Measurements from ENCODE around the gene CNIH4.

DNA sequence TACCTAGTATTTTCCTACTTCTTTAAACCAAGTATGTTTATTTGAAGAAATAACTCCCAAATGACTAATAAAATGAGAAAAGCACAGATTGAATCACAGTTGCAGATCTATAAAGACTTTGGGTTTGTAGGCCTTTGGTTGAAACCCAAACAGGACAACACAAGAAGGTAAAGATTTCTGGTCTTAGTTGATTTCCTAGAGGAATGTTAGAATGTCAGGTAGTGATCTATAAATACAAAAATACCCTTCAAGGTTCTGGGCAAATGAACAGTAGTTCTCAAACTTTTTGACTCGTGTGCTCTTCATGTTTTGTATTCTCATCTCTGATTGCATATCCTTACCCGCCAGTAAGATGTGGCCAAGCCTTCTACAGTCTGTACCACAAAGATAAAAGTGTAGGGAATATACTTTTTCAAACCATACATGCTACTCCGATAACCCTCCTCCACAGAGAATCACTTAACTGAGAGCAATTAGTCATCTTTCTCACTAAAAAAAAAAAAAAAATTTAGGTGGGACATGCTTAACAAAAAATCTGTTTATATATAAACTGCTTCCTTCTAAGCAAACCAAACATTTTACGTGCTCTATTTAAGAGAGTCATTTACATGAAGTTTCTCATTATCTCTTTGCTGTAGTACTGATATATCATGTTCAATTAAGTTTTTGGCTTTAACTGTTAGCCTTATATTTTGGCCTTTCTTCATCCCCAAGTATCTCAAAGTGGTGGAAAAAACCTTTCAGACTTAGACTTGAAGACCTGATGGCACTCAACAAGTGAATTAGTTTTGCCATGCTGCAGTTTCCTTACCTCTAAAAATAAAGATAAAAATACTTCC is 36.0 kb downstream of the CNIH4 start:
- TF ChIP-seq EZH2 (IDR thresholded peaks at IDR 0.05) (no peak), POLR2A (IDR thresholded peaks at IDR 0.05; ENCODE audit: borderline replicate concordance, extremely low read depth, insufficient read depth, insufficient read length) (no peak), CTCF (IDR thresholded peaks at IDR 0.05 in 2 of 3, conservative IDR thresholded peaks at IDR 0.05 in 1 of 3; ENCODE audit: borderline replicate concordance in 1 of 3, insufficient read depth in 1 of 3, low read depth in 2 of 3, low read length in 2 of 3) (no peak), CEBPB (IDR thresholded peaks at IDR 0.05; ENCODE audit: low read depth) (no peak), SP1 (IDR thresholded peaks at IDR 0.05; ENCODE audit: low read depth) (no peak)

All from HCT116 (cell line).